GM12864 (cell line): Measurements from ENCODE around the gene POU5F1.
"Not testable (repeated sequence)": the region's sequence is repeated elsewhere in the genome, so short reads cannot be mapped to it uniquely, and the experiment has no call there.

ENCODE experiments used
- DNase-seq: peaks from one replicate; pipeline ENCODE4 v3.0.0-alpha.2; 2011; ENCODE audit warnings: low read depth
- H3K4me3 ChIP-seq: 2 replicates; pipeline ENCODE4 v1.5.1; 2011; ENCODE audit warnings: mild to moderate bottlenecking, low read depth, low read length, control low read depth
- CTCF ChIP-seq: IDR thresholded peaks from 2 replicates; pipeline ENCODE4 v1.5.1; 2011; ENCODE audit warnings: low read depth, mild to moderate bottlenecking, moderate library complexity, low read length, control low read depth, inconsistent platforms; ENCODE audit errors: missing control alignments

The POU5F1 gene

GRCh38 chr6:31172973-31173384, 2.5 kb upstream of the POU5F1 start:
- no peak for DNase-seq
- H3K4me3 ChIP-seq, result no peak overlapping the region
- TF ChIP-seq CTCF, result no peak

GRCh38 chr6:31171931-31172905, 1.7 kb upstream of the POU5F1 start:
- no peak overlapping the region for H3K4me3 ChIP-seq
- DNase-seq, result no peak
- TF ChIP-seq CTCF, result no peak

- no peak for DNase-seq
These were observed 647 bp upstream of the POU5F1 start for GRCh38 chr6:31170987-31171671.

GRCh38 chr6:31169858-31170599, 453 bp downstream of the POU5F1 start:
- H3K4me3 ChIP-seq, DNase-seq: not testable (repeated sequence)

More at GRCh38 chr6:31170987-31171671, 647 bp upstream of the POU5F1 start:
- H3K4me3 ChIP-seq, result no peak overlapping the region
- no peak for TF ChIP-seq CTCF

- H3K4me3 ChIP-seq, result no peak overlapping the region
These were observed 1.2 kb downstream of the POU5F1 start for GRCh38 chr6:31169123-31169857.

GRCh38 chr6:31168606-31169005, 1.9 kb downstream of the POU5F1 start:
- no peak overlapping the region for H3K4me3 ChIP-seq
- DNase-seq, result no peak
- TF ChIP-seq CTCF, result no peak

More at GRCh38 chr6:31169123-31169857, 1.2 kb downstream of the POU5F1 start:
- no peak for DNase-seq
- no peak for TF ChIP-seq CTCF

GRCh38 chr6:31165986-31166385, 4.5 kb downstream of the POU5F1 start:
- TF ChIP-seq CTCF, result no peak
- H3K4me3 ChIP-seq, result no peak overlapping the region
- no peak for DNase-seq

- DNase-seq, result peak; percentile 68
- H3K4me3 ChIP-seq, result peak overlapping the region; percentile 36
These were observed 5.2 kb downstream of the POU5F1 start for GRCh38 chr6:31165064-31165832.

- H3K4me3 ChIP-seq, result peak overlapping the region; percentile 36
- DNase-seq, result not testable (repeated sequence)
These were observed 5.9 kb downstream of the POU5F1 start for GRCh38 chr6:31164475-31165063.
